Neural progenitor cell (in vitro differentiated cells): ENCODE measurements around the gene ZNF784.

Experiments used
- CTCF ChIP-seq: fragments of 200-600 bp; sonication (generic); IDR thresholded peaks from 2 replicates; pipeline ENCODE4 v1.5.1; 2017; ENCODE audit warnings: antibody characterized with exemption, mild to moderate bottlenecking
- EZH2 ChIP-seq: fragments of 200-600 bp; sonication (generic); IDR thresholded peaks from 2 replicates; pipeline ENCODE4 v1.6.1; 2017; ENCODE audit warnings: antibody characterized with exemption, mild to moderate bottlenecking, moderate library complexity

- TF ChIP-seq CTCF (no peak), EZH2 (no peak)
Observed at GRCh38 chr19:55599468-55599841, 24.9 kb downstream of the ZNF784 start, which contains the start of gene FIZ1.
